HPDE6-E6E7 (cell line): Measurements from ENCODE around the gene PIKFYVE.
A peak's percentile ranks its signal among the peaks of the same experiment; 100 is the strongest.
"Not testable (repeated sequence)": the region's sequence is repeated elsewhere in the genome, so short reads cannot be mapped to it uniquely, and the experiment has no call there.

Experiments
- DNase-seq: peaks from one replicate; pipeline ENCODE4 v3.0.0; 2011; ENCODE audit warnings: missing footprints; ENCODE audit errors: extremely low spot score

The PIKFYVE gene

GRCh38 chr2:208265801-208266552 lies at the start of gene PIKFYVE:
TSS of gene PIKFYVE (plus strand) at chr2:208266255. CDS start at chr2:208271520, 5,265 bp downstream.
- DNase-seq, result peak; percentile 96

- not testable (repeated sequence) for DNase-seq
Measured at GRCh38 chr2:208221873-208222272, 44.2 kb upstream of the PIKFYVE start.

GRCh38 chr2:208222351-208222750 lies 43.7 kb upstream of the PIKFYVE start:
- DNase-seq, result peak; percentile 21

GRCh38 chr2:208224802-208225201 lies 41.3 kb upstream of the PIKFYVE start:
- DNase-seq, result no peak

- DNase-seq, result no peak
Measured at GRCh38 chr2:208227581-208228232, 38.3 kb upstream of the PIKFYVE start.

GRCh38 chr2:208228476-208228875 lies 37.6 kb upstream of the PIKFYVE start:
- DNase-seq, result no peak

GRCh38 chr2:208234786-208235185 lies 31.3 kb upstream of the PIKFYVE start:
- no peak for DNase-seq

GRCh38 chr2:208235860-208236259 lies 30.2 kb upstream of the PIKFYVE start:
- DNase-seq, result no peak

- no peak for DNase-seq
Measured at GRCh38 chr2:208239770-208240493, 26.1 kb upstream of the PIKFYVE start.

GRCh38 chr2:208240619-208241209 lies 25.3 kb upstream of the PIKFYVE start:
- no peak for DNase-seq

- DNase-seq, result no peak
Measured at GRCh38 chr2:208244422-208244821, 21.6 kb upstream of the PIKFYVE start.

GRCh38 chr2:208245746-208246145 lies 20.3 kb upstream of the PIKFYVE start:
- no peak for DNase-seq

- DNase-seq, result no peak
Measured at GRCh38 chr2:208248601-208249000, 17.5 kb upstream of the PIKFYVE start.

- DNase-seq, result no peak
Measured at GRCh38 chr2:208249296-208249695, 16.8 kb upstream of the PIKFYVE start.

- no peak for DNase-seq
Measured at GRCh38 chr2:208250388-208250787, 15.7 kb upstream of the PIKFYVE start.

GRCh38 chr2:208251098-208251497 lies 15.0 kb upstream of the PIKFYVE start:
- no peak for DNase-seq

- DNase-seq, result no peak
Measured at GRCh38 chr2:208252716-208253492, 13.2 kb upstream of the PIKFYVE start.

- no peak for DNase-seq
Measured at GRCh38 chr2:208253600-208254117, 12.4 kb upstream of the PIKFYVE start.

GRCh38 chr2:208254118-208254870 lies 11.8 kb upstream of the PIKFYVE start:
- DNase-seq, result peak; percentile 72

GRCh38 chr2:208254871-208255556 lies 11.0 kb upstream of the PIKFYVE start, which contains the start of gene IDH1:
TSS of gene IDH1 (minus strand) at chr2:208255071. CDS start at chr2:208251551, 3,520 bp downstream.
- peak; percentile 84 for DNase-seq
